Spleen (tissue), 7 donors: ENCODE measurements around the gene MYL2.

ENCODE experiments used
- CTCF ChIP-seq, 11 experiments: fragments of 200-600 bp in 7 of 11; fragments of 450-650 bp in 4 of 11; sonication (generic) in 4 of 11; IDR thresholded peaks in 8 of 11; conservative IDR thresholded peaks in 3 of 11; 1 replicate in 7 of 11; 2 replicates in 4 of 11; pipeline versions ENCODE4 v1.4.0 to v1.8.0; 2016 to 2021; ENCODE audit warnings: antibody characterized with exemption in 11 of 11, inconsistent platforms in 4 of 11, mild to moderate bottlenecking in 1 of 11
- POLR2A ChIP-seq, 3 donors: fragments of 450-650 bp; IDR thresholded peaks; one replicate each; pipeline ENCODE4 v1.5.1; 2017; ENCODE audit warnings: antibody characterized with exemption in 3 of 3, mild to moderate bottlenecking in 1 of 3
- donor health status: DM: no; HTN: no; CAD: no; lungs with moderate emphysema.
- donor health status: DM: no; HTN: no; CAD: no.
- donor health status: DM: no; HTN: no; CAD: no.

GRCh38 chr12:110903511-110903910, 16.9 kb downstream of the MYL2 start:
- TF ChIP-seq CTCF (IDR thresholded peaks at IDR 0.05 in 8 of 11, conservative IDR thresholded peaks at IDR 0.05 in 3 of 11), result no peak
- TF ChIP-seq POLR2A (IDR thresholded peaks at IDR 0.05), result no peak
